GM12878 (cell line): Measurements from ENCODE around the gene WNT5B. TPM values are rescaled to one million over a fixed set of nuclear protein-coding genes. Genes with fewer than 3 reads are reported as not detected.

ENCODE experiments used
- ATAC-seq: fragments of 200-7000 bp; cut with Tn5 transposase; 3 replicates; pipeline ENCODE4 v1.9.1; 2020; ENCODE audit warnings: mild to moderate bottlenecking, moderate library complexity
- BruUV-seq: library from RNA; stranded (reverse); fragments of 400-500 nt; replicated peaks from 2 replicates; lab custom pipeline; 2021; lab: Mats Ljungman, UMichigan
- CTCF ChIA-PET: fragments of 300-600 bp; sonication (Branson Sonifier 250); formaldehyde crosslinking; extraction: SDS; loops from one replicate; lab custom pipeline; 2021; ENCODE audit warnings: inconsistent platforms; lab: Yijun Ruan, JAX
- POLR2A ChIA-PET: fragments of 350-600 bp; formaldehyde crosslinking; extraction: SDS; loops from one replicate; lab custom pipeline; 2021; ENCODE audit warnings: inconsistent platforms; lab: Charles Lee
- RAD21 ChIA-PET: fragments of 300-600 bp; sonication (Branson Sonifier 250); formaldehyde crosslinking; loops from one replicate; lab custom pipeline; 2023; ENCODE audit warnings: antibody characterized with exemption; ENCODE audit not compliant: unreplicated experiment; lab: Charles Lee
- SMC1A ChIA-PET: fragments of 300-600 bp; sonication (Branson Sonifier 250); formaldehyde crosslinking; loops from one replicate; lab custom pipeline; 2023; ENCODE audit not compliant: unreplicated experiment, uncharacterized antibody; lab: Charles Lee
- DNase-seq: peaks from one replicate; pipeline ENCODE4 v3.0.0-alpha.2; 2011; ENCODE audit warnings: low read depth, low spot score
- FAIRE-seq: peaks from 3 replicates; lab custom pipeline; 2011; peaks lifted over from hg19 to GRCh38; lab: Jason Lieb, UNC
- H2AFZ ChIP-seq: 2 replicates; pipeline ENCODE4 v1.6.0; 2011; ENCODE audit warnings: low read depth, low read length, control low read depth; ENCODE audit not compliant: control insufficient read depth
- H3K27ac ChIP-seq: 2 replicates; pipeline ENCODE4 v1.5.1; 2011; ENCODE audit warnings: control low read depth; ENCODE audit not compliant: control insufficient read depth, insufficient read depth
- H3K27me3 ChIP-seq, 2 experiments: replicated peaks in 1 of 2; 2 replicates each; pipeline versions ENCODE4 v1.6.0 to v1.6.1; 2011; ENCODE audit warnings: low read length in 1 of 2; ENCODE audit not compliant: control insufficient read depth in 2 of 2, insufficient read depth in 2 of 2
- H3K36me3 ChIP-seq, 2 experiments: 2 replicates each; pipeline ENCODE4 v1.5.1; 2011; ENCODE audit warnings: low read length in 1 of 2; ENCODE audit not compliant: control insufficient read depth in 2 of 2, insufficient read depth in 2 of 2
- H3K4me1 ChIP-seq: 2 replicates; pipeline ENCODE4 v1.6.1; 2011; ENCODE audit warnings: mild to moderate bottlenecking, low read length, moderate library complexity, mixed read lengths; ENCODE audit not compliant: control insufficient read depth, insufficient read depth
- H3K4me2 ChIP-seq: 2 replicates; pipeline ENCODE4 v1.6.0; 2011; ENCODE audit warnings: control low read depth; ENCODE audit not compliant: control insufficient read depth, insufficient read depth
- H3K4me3 ChIP-seq: fragments of 200-600 bp; sonication (generic); 2 replicates; pipeline ENCODE4 v1.5.1; 2016
- H3K79me2 ChIP-seq: 2 replicates; pipeline ENCODE4 v1.6.0; 2011; ENCODE audit warnings: low read length; ENCODE audit not compliant: control insufficient read depth, insufficient read depth
- H3K9ac ChIP-seq: 2 replicates; pipeline ENCODE4 v1.8.0; 2011; ENCODE audit warnings: low read length, control low read depth, mixed read lengths; ENCODE audit not compliant: control insufficient read depth, insufficient read depth
- H3K9me3 ChIP-seq: replicated peaks from 3 replicates; pipeline ENCODE4 v1.5.1; 2011; ENCODE audit warnings: mild to moderate bottlenecking, low read length; ENCODE audit not compliant: control insufficient read depth, insufficient read depth
- H4K20me1 ChIP-seq: 2 replicates; pipeline ENCODE4 v1.6.0; 2011; ENCODE audit not compliant: control insufficient read depth, insufficient read depth
- BACH1 ChIP-seq: fragments of 450-650 bp; IDR thresholded peaks from 2 replicates; pipeline ENCODE4 v1.6.1; 2017; ENCODE audit warnings: mild to moderate bottlenecking, borderline replicate concordance
- BCL11A ChIP-seq: IDR thresholded peaks from 2 replicates; pipeline ENCODE4 v1.6.1; 2011; ENCODE audit warnings: low read depth, low read length
- FOXK2 ChIP-seq: fragments of 450-650 bp; IDR thresholded peaks from 2 replicates; pipeline ENCODE4 v1.6.1; 2017; ENCODE audit warnings: mild to moderate bottlenecking, moderate library complexity
- MEF2B ChIP-seq: fragments of 450-650 bp; IDR thresholded peaks from 2 replicates; pipeline ENCODE4 v1.6.1; 2018; ENCODE audit warnings: mild to moderate bottlenecking, moderate library complexity; ENCODE audit not compliant: partially characterized antibody, poor library complexity, severe bottlenecking
- NRF1 ChIP-seq: conservative IDR thresholded peaks from 2 replicates; pipeline ENCODE4 v1.6.1; 2011; ENCODE audit warnings: mild to moderate bottlenecking, low read depth, low read length, improper control_type of control experiment
- PAX8 ChIP-seq: fragments of 450-650 bp; IDR thresholded peaks from 2 replicates; pipeline ENCODE4 v1.6.1; 2017; ENCODE audit warnings: mild to moderate bottlenecking, moderate library complexity
- PBX3 ChIP-seq: IDR thresholded peaks from 2 replicates; pipeline ENCODE4 v1.6.1; 2011; ENCODE audit warnings: mild to moderate bottlenecking, low read depth, low read length, moderate library complexity; ENCODE audit not compliant: insufficient replicate concordance
- PKNOX1 ChIP-seq: fragments of 450-650 bp; IDR thresholded peaks from 2 replicates; pipeline ENCODE4 v1.6.1; 2016; ENCODE audit warnings: mild to moderate bottlenecking
- SMAD5 ChIP-seq: IDR thresholded peaks from 2 replicates; pipeline ENCODE4 v1.6.1; 2016; ENCODE audit warnings: antibody characterized with exemption, low read depth
- SREBF1 ChIP-seq: IDR thresholded peaks from 2 replicates; pipeline ENCODE4 v1.6.1; 2012; ENCODE audit warnings: mild to moderate bottlenecking, low read length
- STAT1 ChIP-seq: fragments of 450-650 bp; conservative IDR thresholded peaks from 2 replicates; pipeline ENCODE4 v1.6.1; 2014; ENCODE audit warnings: antibody characterized with exemption, mild to moderate bottlenecking
- SUPT20H ChIP-seq: IDR thresholded peaks from 2 replicates; pipeline ENCODE4 v1.6.1; 2011; ENCODE audit warnings: low read depth, mild to moderate bottlenecking, low read length, moderate library complexity, borderline replicate concordance; ENCODE audit not compliant: control insufficient read depth
- TAF1 ChIP-seq: IDR thresholded peaks from 2 replicates; pipeline ENCODE4 v1.6.1; 2011; ENCODE audit warnings: mild to moderate bottlenecking, low read depth, low read length, borderline replicate concordance
- TCF7 ChIP-seq: IDR thresholded peaks from 2 replicates; pipeline ENCODE4 v1.6.1; 2014; ENCODE audit warnings: antibody characterized with exemption, borderline replicate concordance
- ZNF217 ChIP-seq: fragments of 450-650 bp; IDR thresholded peaks from 2 replicates; pipeline ENCODE4 v1.6.1; 2017; ENCODE audit warnings: antibody characterized with exemption, mild to moderate bottlenecking
- WGBS: methylation state at CpG from one replicate; pipeline ENCODE4 v1.1.6; 2016; ENCODE audit warnings: low lambda C conversion rate; ENCODE audit not compliant: insufficient replicate concordance, insufficient coverage; ENCODE audit errors: missing lambda C conversion rate; 5-methylcytosine and 5-hydroxymethylcytosine counted together
- in situ Hi-C: fragments of 300-500 bp; cut with MboI; formaldehyde crosslinking; loops from 9 replicates; pipeline ENCODE4 v1.14.3; 2018; ENCODE audit warnings: mixed read lengths
- intact Hi-C: fragments of 100-400 bp; cut with micrococcal nuclease; formaldehyde crosslinking; loops from one replicate; pipeline ENCODE4 v1.14.2; 2022; ENCODE audit not compliant: unreplicated experiment
- polyA plus RNA-seq, 11 experiments: library from polyadenylated mRNA; depleted of rRNA in 4 of 11; unstranded in 6 of 11; stranded (reverse) in 5 of 11; fragments of >200 nt; fragmentation: Nextera tagmentation in 4 of 11; fragmentation: Illumina TruSeq in 1 of 11; extraction: Ambion mirVana in 4 of 11; extraction: Trizol in 1 of 11; gene quantifications; 1 replicate in 1 of 11; 2 replicates in 10 of 11; pipeline versions ENCODE4 v1.2.1 to v1.2.3, GENCODE V29; 2011 to 2016; ENCODE audit warnings: inconsistent platforms in 2 of 11, missing spikeins in 2 of 11, low read depth in 1 of 11
- total RNA-seq, 4 experiments: library from RNA; depleted of rRNA in 3 of 4; stranded (reverse); fragments of >200 nt in 3 of 4; fragmentation: Illumina TruSeq in 1 of 4; extraction: Trizol in 1 of 4; gene quantifications; 2 replicates each; pipeline versions ENCODE4 v1.2.1 to v1.2.3, GENCODE V29; 2013 to 2021

Gene WNT5B
- total and polyA plus RNA-seq, 10 of the 15 experiments (the other 5 are each of a cell fraction or from before 2014, with no cell fraction given): 0.45 to 18.3 (median 5.4) TPM

DNA sequence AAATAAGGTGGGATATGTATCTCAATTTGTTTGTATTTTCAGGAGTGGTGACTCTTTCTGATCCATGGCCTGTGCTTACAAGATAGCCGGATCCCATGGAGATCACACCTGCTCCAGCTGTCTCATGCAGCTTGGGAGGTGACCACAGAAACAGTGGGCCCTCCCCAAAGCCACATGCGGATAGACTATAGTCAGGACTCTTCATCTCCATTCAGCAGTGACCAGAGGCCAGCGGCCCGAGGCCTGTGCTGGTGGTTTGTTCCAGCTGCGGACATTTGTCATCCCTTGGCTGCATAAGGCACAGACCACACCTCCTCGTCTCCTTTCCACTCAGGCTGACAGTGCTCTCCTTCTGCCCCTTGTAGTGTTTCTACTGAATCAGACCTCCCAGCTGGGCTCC is 14.7 kb upstream of the WNT5B start:
- H3K4me1 ChIP-seq: peaks cover 20% of the 10 kb centered on the region
- no peaks in the 10 kb centered on the region for H3K36me3 ChIP-seq
- ATAC-seq (no peak), FAIRE-seq (no peak), DNase-seq (no peak)
- H3K9me3 ChIP-seq: no peaks in the 10 kb centered on the region
- CTCF ChIA-PET: interaction anchor here (1.4 to 3.5 kb wide), 2 partner anchors 20 to 496 kb away, joined by 4 to 17 read pairs; no protein-coding TSS in a partner anchor
- POLR2A ChIA-PET: no interaction called here
- TF ChIP-seq TCF7 (no peak), PAX8 (no peak), NRF1 (no peak), PKNOX1 (no peak), FOXK2 (no peak), MEF2B (no peak), BCL11A (no peak), STAT1 (no peak), SREBF1 (no peak), PBX3 (no peak), SUPT20H (no peak), BACH1 (no peak), ZNF217 (no peak), SMAD5 (no peak), TAF1 (no peak)
- H3K27me3 ChIP-seq: no peaks in the 10 kb centered on the region
- H3K9ac ChIP-seq: no peak overlapping the region
- SMC1A ChIA-PET: interaction anchor here (3.2 kb wide), 1 partner anchor 9 kb away, joined by 11 read pairs; no protein-coding TSS in a partner anchor
- 96% methylated on average over 6 of the region's 6 CpGs for WGBS
- no peaks in the 10 kb centered on the region for H3K79me2 ChIP-seq
- RAD21 ChIA-PET: no interaction called here
- intact Hi-C loops (no loop called here), in situ Hi-C loops (no loop called here)
- no peak overlapping the region for H3K4me3 ChIP-seq
- H4K20me1 ChIP-seq: no peaks in the 10 kb centered on the region
- no peak overlapping the region for H3K4me2 ChIP-seq
- H2AFZ ChIP-seq: no peak overlapping the region
- no peak overlapping the region for H3K27ac ChIP-seq
- BruUV-seq: no TSS peak
